HCT116 (cell line): ENCODE measurements around the gene ZNF423.

ENCODE experiments used
- EZH2 ChIP-seq: fragments of 200-600 bp; sonication (generic); IDR thresholded peaks from 2 replicates; pipeline ENCODE4 v1.6.1; 2017; ENCODE audit warnings: antibody characterized with exemption, mixed run types
- EZH2phosphoT487 ChIP-seq: fragments of 200-600 bp; IDR thresholded peaks from 2 replicates; pipeline ENCODE4 v1.6.1; 2018; ENCODE audit warnings: antibody characterized with exemption, borderline replicate concordance
- JUND ChIP-seq: IDR thresholded peaks from 2 replicates; pipeline ENCODE4 v1.6.1; 2012
- POLR2AphosphoS5 ChIP-seq: IDR thresholded peaks from 2 replicates; pipeline ENCODE4 v1.6.1; 2011; ENCODE audit warnings: mild to moderate bottlenecking, low read depth, low read length, moderate library complexity
- TF ChIP-seq, protein P1 (sequence below), 3 experiments: fragments of 200-600 bp in 1 of 3; sonication (generic) in 1 of 3; IDR thresholded peaks in 2 of 3; conservative IDR thresholded peaks in 1 of 3; 2 replicates each; pipeline ENCODE4 v1.5.1; 2012 to 2017; ENCODE audit warnings: low read depth in 2 of 3, low read length in 2 of 3, antibody characterized with exemption in 1 of 3, borderline replicate concordance in 1 of 3, control low read depth in 1 of 3, mild to moderate bottlenecking in 1 of 3, mixed read lengths in 1 of 3, mixed run types in 1 of 3, moderate library complexity in 1 of 3; ENCODE audit not compliant: insufficient read depth in 1 of 3

DNA sequence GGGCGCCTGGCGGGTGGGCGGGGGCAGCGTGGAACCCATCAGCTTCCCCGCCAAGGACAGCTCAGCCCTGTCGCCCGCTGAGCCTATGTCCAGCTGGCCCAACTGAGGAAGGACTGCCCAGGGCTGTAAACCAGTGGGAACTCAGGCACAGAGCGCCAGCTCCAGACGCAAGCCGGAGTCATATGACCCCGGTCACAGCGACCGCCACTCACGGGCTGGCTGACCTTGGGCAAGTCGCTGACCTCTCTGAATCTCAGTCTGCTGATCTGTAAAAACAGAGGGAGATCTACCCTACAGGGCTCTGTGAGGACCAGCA lies 312.3 kb downstream of the ZNF423 start:
- TF ChIP-seq EZH2 (no peak), POLR2AphosphoS5 (no peak), JUND (no peak), EZH2phosphoT487 (no peak)
- TF ChIP-seq, protein P1, sequence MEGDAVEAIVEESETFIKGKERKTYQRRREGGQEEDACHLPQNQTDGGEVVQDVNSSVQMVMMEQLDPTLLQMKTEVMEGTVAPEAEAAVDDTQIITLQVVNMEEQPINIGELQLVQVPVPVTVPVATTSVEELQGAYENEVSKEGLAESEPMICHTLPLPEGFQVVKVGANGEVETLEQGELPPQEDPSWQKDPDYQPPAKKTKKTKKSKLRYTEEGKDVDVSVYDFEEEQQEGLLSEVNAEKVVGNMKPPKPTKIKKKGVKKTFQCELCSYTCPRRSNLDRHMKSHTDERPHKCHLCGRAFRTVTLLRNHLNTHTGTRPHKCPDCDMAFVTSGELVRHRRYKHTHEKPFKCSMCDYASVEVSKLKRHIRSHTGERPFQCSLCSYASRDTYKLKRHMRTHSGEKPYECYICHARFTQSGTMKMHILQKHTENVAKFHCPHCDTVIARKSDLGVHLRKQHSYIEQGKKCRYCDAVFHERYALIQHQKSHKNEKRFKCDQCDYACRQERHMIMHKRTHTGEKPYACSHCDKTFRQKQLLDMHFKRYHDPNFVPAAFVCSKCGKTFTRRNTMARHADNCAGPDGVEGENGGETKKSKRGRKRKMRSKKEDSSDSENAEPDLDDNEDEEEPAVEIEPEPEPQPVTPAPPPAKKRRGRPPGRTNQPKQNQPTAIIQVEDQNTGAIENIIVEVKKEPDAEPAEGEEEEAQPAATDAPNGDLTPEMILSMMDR (IDR thresholded peaks at IDR 0.05 in 2 of 3, conservative IDR thresholded peaks at IDR 0.05 in 1 of 3; ENCODE audit: borderline replicate concordance in 1 of 3, insufficient read depth in 1 of 3, low read depth in 2 of 3, low read length in 2 of 3) = no peak
